HL-60 (cell line): Measurements from ENCODE around the gene PIP5K1C.

Source experiments
- DNase-seq, 2 experiments: peaks; one replicate each; pipeline ENCODE4 v3.0.0-alpha.2; 2010 to 2020; ENCODE audit warnings: low read depth in 1 of 2, low spot score in 1 of 2
- H3K27ac ChIP-seq: fragments of 250-450 bp; sonication (Bioruptor Pico); replicated peaks from 2 replicates; pipeline ENCODE4 v1.5.1; 2020; ENCODE audit warnings: mild to moderate bottlenecking, moderate library complexity
- H3K27me3 ChIP-seq: fragments of 250-450 bp; sonication (Bioruptor Pico); 2 replicates; pipeline ENCODE4 v1.5.1; 2021; ENCODE audit warnings: mild to moderate bottlenecking, moderate library complexity; ENCODE audit not compliant: insufficient read depth, poor library complexity, severe bottlenecking
- H3K4me3 ChIP-seq: replicated peaks from 2 replicates; pipeline ENCODE4 v1.5.1; 2011; ENCODE audit warnings: mild to moderate bottlenecking, control low read depth, low read length; ENCODE audit not compliant: insufficient read depth
- GABPA ChIP-seq: IDR thresholded peaks from 2 replicates; pipeline ENCODE4 v1.6.1; 2012; ENCODE audit warnings: low read depth
- POLR2AphosphoS5 ChIP-seq: IDR thresholded peaks from 2 replicates; pipeline ENCODE4 v1.6.1; 2012; ENCODE audit warnings: low read depth
- REST ChIP-seq: IDR thresholded peaks from 2 replicates; pipeline ENCODE4 v1.6.1; 2012; ENCODE audit warnings: low read depth; ENCODE audit not compliant: insufficient replicate concordance
- SPI1 ChIP-seq: IDR thresholded peaks from 2 replicates; pipeline ENCODE4 v1.6.1; 2012; ENCODE audit warnings: low read depth, mild to moderate bottlenecking, borderline replicate concordance
- TF ChIP-seq, protein P1 (sequence below): IDR thresholded peaks from one replicate; pipeline ENCODE4 v1.5.1; 2011; ENCODE audit warnings: low read length, control low read depth, inconsistent platforms; ENCODE audit not compliant: insufficient read depth

Gene PIP5K1C

GRCh38 chr19:3606690-3607289 lies 93.5 kb downstream of the PIP5K1C start, which contains the start of gene TBXA2R:
TBXA2R (minus strand) TSS chr19:3606875; CDS start chr19:3600634, 6,241 bp downstream.
- no peak for DNase-seq
- H3K4me3 ChIP-seq = no peak within 1 kb of the TSS
- TF ChIP-seq POLR2AphosphoS5 (no peak), GABPA (no peak), REST (no peak), SPI1 (no peak)
- TF ChIP-seq, protein P1, sequence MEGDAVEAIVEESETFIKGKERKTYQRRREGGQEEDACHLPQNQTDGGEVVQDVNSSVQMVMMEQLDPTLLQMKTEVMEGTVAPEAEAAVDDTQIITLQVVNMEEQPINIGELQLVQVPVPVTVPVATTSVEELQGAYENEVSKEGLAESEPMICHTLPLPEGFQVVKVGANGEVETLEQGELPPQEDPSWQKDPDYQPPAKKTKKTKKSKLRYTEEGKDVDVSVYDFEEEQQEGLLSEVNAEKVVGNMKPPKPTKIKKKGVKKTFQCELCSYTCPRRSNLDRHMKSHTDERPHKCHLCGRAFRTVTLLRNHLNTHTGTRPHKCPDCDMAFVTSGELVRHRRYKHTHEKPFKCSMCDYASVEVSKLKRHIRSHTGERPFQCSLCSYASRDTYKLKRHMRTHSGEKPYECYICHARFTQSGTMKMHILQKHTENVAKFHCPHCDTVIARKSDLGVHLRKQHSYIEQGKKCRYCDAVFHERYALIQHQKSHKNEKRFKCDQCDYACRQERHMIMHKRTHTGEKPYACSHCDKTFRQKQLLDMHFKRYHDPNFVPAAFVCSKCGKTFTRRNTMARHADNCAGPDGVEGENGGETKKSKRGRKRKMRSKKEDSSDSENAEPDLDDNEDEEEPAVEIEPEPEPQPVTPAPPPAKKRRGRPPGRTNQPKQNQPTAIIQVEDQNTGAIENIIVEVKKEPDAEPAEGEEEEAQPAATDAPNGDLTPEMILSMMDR = no peak
- H3K27ac ChIP-seq = no peak within 1 kb of the TSS
- peaks cover 11% of the 10 kb centered on the region for H3K27me3 ChIP-seq

- Histone ChIP-seq H3K4me3 (no peak overlapping the region), H3K27me3 (peaks cover 11% of the 10 kb centered on the region), H3K27ac (no peak overlapping the region)
- TF ChIP-seq SPI1 = no peak
- TF ChIP-seq, protein P1 = no peak
- no peak for TF ChIP-seq REST
- no peak for DNase-seq
These were observed 94.0 kb downstream of the PIP5K1C start for GRCh38 chr19:3606174-3606689.

DNA sequence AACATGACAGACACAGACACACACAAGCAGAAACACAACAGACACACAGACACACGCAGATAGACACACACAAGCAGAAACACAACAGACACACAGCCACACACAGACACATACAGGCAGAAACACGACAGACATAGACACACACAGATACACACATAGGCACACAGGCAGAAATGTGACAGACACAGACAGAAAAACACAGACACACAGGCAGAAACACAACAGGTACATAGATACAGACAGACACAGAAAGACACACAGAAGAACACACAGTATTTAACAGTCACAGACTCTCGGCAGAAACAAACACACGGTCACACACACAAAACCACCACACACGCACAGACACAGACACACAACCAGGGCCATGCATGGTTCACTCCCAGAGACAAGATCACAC lies 94.5 kb downstream of the PIP5K1C start:
- no peak for DNase-seq
- TF ChIP-seq REST = no peak
- no peak for TF ChIP-seq SPI1
- TF ChIP-seq, protein P1 = no peak
- TF ChIP-seq GABPA = no peak
- no peak for TF ChIP-seq POLR2AphosphoS5
- H3K27ac ChIP-seq = no peak overlapping the region
- H3K27me3 ChIP-seq = peaks cover 11% of the 10 kb centered on the region
- no peak overlapping the region for H3K4me3 ChIP-seq
